ENCODE results near the gene KASH5. TPM values are rescaled to one million over a fixed set of nuclear protein-coding genes. Genes with fewer than 3 reads are reported as not detected.

The KASH5 gene
- total and polyA plus RNA-seq, 12 donors, result not detected

GRCh38 chr19:49445997-49446396 lies 57.9 kb downstream of the KASH5 start:
- H3K27ac ChIP-seq, result no peak overlapping the region
- ATAC-seq (no peak), DNase-seq (no peak)
- TF ChIP-seq CTCF (IDR thresholded peaks at IDR 0.05), result no peak
- intact Hi-C loops (cut with DNase I), result loop anchor here in 4 of 10 donors (5.0 to 10.0 kb wide), 3 partner anchors 181 to 221 kb away; no protein-coding TSS in a partner anchor
- peaks cover 0 to 44% (median 0%) of the 10 kb centered on the region in 9 donors for H3K36me3 ChIP-seq
- H3K27me3 ChIP-seq, result peaks cover 0 to 16% (median 11%) of the 10 kb centered on the region in 7 donors
- H3K4me1 ChIP-seq, result peaks cover 0 to 29% (median 6%) of the 10 kb centered on the region in 9 donors
- no peak overlapping the region for H3K4me3 ChIP-seq
- 91 to 94% methylated on average over 3 of the region's 3 CpGs for WGBS, 2 donors
- no peaks in the 10 kb centered on the region for H3K9me3 ChIP-seq

- peak in 1 of 2 donors; percentile 63 for DNase-seq
- no peak overlapping the region for H3K27ac ChIP-seq
- H3K4me3 ChIP-seq, result no peak overlapping the region
- WGBS, 2 donors, result 72 to 74% methylated on average over 32 of the region's 32 CpGs
- no peaks in the 10 kb centered on the region for H3K9me3 ChIP-seq
- peaks cover 0 to 31% (median 6%) of the 10 kb centered on the region in 9 donors for H3K4me1 ChIP-seq
- peaks cover 0 to 44% (median 0%) of the 10 kb centered on the region in 9 donors for H3K36me3 ChIP-seq
- H3K27me3 ChIP-seq, result no peaks in the 10 kb centered on the region
- ATAC-seq, result no peak
- no peak for TF ChIP-seq CTCF (IDR thresholded peaks at IDR 0.05)
- intact Hi-C loops (cut with DNase I), result loop anchor here in 4 of 10 donors (5.0 to 10.0 kb wide), 3 partner anchors 183 to 223 kb away; no protein-coding TSS in a partner anchor
Measured at GRCh38 chr19:49447485-49448431, 59.7 kb downstream of the KASH5 start.

GRCh38 chr19:49448432-49448786 lies 60.4 kb downstream of the KASH5 start:
- Histone ChIP-seq H3K4me3 (no peak overlapping the region), H3K27me3 (no peaks in the 10 kb centered on the region), H3K27ac (no peak overlapping the region), H3K36me3 (peaks cover 0 to 44% (median 0%) of the 10 kb centered on the region in 9 donors), H3K9me3 (no peaks in the 10 kb centered on the region), H3K4me1 (peaks cover 0 to 30% (median 6%) of the 10 kb centered on the region in 9 donors)
- no peak for DNase-seq
- ATAC-seq, result no peak
- intact Hi-C loops (cut with DNase I), result loop anchor here in 4 of 10 donors (5.0 to 10.0 kb wide), 3 partner anchors 184 to 224 kb away; no protein-coding TSS in a partner anchor
- no peak for TF ChIP-seq CTCF (IDR thresholded peaks at IDR 0.05)
- 93 to 96% methylated on average over 6 of the region's 6 CpGs for WGBS, 2 donors

GRCh38 chr19:49450405-49450804 lies 62.4 kb downstream of the KASH5 start:
- intact Hi-C loops (cut with DNase I), result loop anchor here in 1 of 10 donors (5.0 kb wide), 1 partner anchor 227 kb away; the partner anchor contains the start of gene PRMT1
- no peak for ATAC-seq
- H3K27ac ChIP-seq, result peak overlapping the region in 1 of 10 donors; percentile 94
- no peaks in the 10 kb centered on the region for H3K27me3 ChIP-seq
- H3K9me3 ChIP-seq, result no peaks in the 10 kb centered on the region
- no peak for TF ChIP-seq CTCF (IDR thresholded peaks at IDR 0.05)
- peak overlapping the region in 3 of 10 donors; percentile 61 to 91 (median 76) for H3K4me3 ChIP-seq
- H3K4me1 ChIP-seq, result peaks cover 0 to 43% (median 19%) of the 10 kb centered on the region in 9 donors
- no peak for DNase-seq
- H3K36me3 ChIP-seq, result peaks cover 0 to 44% (median 0%) of the 10 kb centered on the region in 9 donors
- 83 to 90% methylated on average over 7 of the region's 7 CpGs for WGBS, 2 donors

Data from heart right ventricle (tissue), 16 donors.